ENCODE results near the gene LCN10. TPM values are rescaled to one million over a fixed set of nuclear protein-coding genes. Genes with fewer than 3 reads are reported as not detected.

The LCN10 gene
- total RNA-seq, 1 experiment from 2014 or later: not detected

DNA sequence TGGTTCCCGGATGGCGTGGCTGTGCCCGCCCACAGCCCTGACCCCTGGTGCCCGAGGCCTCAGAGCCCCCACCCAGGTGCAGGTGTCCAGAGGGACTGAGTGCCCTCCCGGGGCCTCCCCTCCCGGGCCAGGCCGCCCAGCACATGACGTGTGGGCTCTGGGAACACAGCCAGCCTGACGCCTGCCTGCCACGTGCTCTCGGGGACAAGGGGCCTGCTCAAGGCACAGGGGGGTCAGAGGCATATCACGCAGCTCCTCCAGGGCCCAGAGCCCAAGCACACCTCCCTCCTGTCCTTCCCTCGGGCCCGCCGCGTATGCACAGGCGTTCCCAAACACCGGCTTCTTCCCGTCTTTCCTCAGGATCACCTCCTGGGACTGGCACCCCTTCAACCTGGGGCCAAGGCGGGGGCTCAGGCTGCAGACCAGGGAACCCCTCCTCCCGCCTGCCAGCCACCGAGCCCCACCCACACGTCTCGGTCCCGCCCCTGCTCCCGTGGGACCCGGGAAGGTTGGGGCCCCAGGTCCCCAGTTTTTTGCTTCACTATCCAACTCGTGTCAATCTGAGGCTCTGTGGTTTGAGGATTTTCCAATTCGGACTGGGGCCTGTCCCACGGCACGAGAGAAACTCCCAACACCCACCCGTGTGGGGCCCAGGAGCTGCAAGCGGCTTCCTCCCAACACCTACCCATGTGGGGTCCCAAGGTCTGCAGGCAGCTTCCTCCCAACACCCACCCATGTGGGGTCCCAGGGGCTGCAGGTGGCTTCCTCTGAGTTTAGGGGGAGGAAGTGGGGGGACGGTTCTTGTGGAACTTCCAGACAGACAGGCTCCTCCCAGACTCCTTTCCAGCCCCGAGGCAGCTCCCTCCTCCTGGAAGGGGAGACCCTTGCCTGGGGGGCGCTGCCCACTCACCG is 1.5 kb downstream of the LCN10 start:
- no peak for ATAC-seq
- Histone ChIP-seq H3F3A (ENCODE audit: low read length, unreplicated experiment) (no peaks in the 10 kb centered on the region), H3K27me3 (ENCODE audit: low read length) (peaks cover 18% of the 10 kb centered on the region), H3K9me3 (ENCODE audit: low read length) (no peaks in the 10 kb centered on the region), H2AFZ (ENCODE audit: low read length) (no peak overlapping the region), H3K4me2 (ENCODE audit: low read length) (no peak overlapping the region), H3K4me1 (ENCODE audit: insufficient read depth, low read length) (no peaks in the 10 kb centered on the region), H3K9me2 (replicated peaks; ENCODE audit: low read length) (no peaks in the 10 kb centered on the region), H3K27ac (ENCODE audit: low read length) (no peak overlapping the region), H3K4me3 (ENCODE audit: low read length) (no peak overlapping the region), H3K36me3 (ENCODE audit: low read depth, low read length) (no peaks in the 10 kb centered on the region), H4K20me1 (ENCODE audit: low read length) (no peaks in the 10 kb centered on the region), H3K9ac (ENCODE audit: low read length) (no peak overlapping the region), H3K79me2 (ENCODE audit: low read length) (no peaks in the 10 kb centered on the region)
- CTCF ChIA-PET: no interaction called here
- no peak for DNase-seq
- POLR2A ChIA-PET (ENCODE audit: unreplicated experiment): no interaction called here
- TF ChIP-seq EZH2phosphoT487 (IDR thresholded peaks at IDR 0.05; ENCODE audit: borderline replicate concordance, low read length): no peak
- TF ChIP-seq EZH2 (IDR thresholded peaks at IDR 0.05; ENCODE audit: low read length, unreplicated experiment): no peak
- TF ChIP-seq, protein P1, sequence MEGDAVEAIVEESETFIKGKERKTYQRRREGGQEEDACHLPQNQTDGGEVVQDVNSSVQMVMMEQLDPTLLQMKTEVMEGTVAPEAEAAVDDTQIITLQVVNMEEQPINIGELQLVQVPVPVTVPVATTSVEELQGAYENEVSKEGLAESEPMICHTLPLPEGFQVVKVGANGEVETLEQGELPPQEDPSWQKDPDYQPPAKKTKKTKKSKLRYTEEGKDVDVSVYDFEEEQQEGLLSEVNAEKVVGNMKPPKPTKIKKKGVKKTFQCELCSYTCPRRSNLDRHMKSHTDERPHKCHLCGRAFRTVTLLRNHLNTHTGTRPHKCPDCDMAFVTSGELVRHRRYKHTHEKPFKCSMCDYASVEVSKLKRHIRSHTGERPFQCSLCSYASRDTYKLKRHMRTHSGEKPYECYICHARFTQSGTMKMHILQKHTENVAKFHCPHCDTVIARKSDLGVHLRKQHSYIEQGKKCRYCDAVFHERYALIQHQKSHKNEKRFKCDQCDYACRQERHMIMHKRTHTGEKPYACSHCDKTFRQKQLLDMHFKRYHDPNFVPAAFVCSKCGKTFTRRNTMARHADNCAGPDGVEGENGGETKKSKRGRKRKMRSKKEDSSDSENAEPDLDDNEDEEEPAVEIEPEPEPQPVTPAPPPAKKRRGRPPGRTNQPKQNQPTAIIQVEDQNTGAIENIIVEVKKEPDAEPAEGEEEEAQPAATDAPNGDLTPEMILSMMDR (conservative IDR thresholded peaks at IDR 0.05; ENCODE audit: low read depth, low read length): no peak
- intact Hi-C loops (cut with micrococcal nuclease): no loop called here
- BruUV-seq (replicated peaks): no TSS peak

DNA sequence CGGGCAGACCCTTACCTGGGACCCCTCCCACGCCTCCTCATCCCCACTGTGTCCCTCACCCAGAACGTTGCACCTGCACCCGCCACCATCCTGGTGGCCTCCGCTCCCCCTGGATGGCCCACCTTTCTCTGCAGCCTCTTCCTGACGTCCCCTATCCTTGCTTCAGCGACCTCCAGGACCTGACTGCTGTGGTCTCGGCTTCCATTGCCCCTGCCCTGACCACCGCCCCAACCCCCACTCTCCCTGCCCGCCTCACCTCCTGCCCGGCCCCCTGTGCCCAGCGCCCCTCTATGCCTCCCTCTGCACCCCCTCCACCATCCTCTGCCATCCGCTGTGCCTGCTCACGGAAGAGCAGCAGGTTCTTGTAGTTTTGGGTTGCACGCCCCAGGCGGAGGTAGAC is 2.2 kb downstream of the LCN10 start:
- ATAC-seq (no peak), DNase-seq (no peak)
- POLR2A ChIA-PET (ENCODE audit: unreplicated experiment): no interaction called here
- Histone ChIP-seq H3K79me2 (ENCODE audit: low read length) (no peaks in the 10 kb centered on the region), H4K20me1 (ENCODE audit: low read length) (no peaks in the 10 kb centered on the region), H3K9me3 (ENCODE audit: low read length) (no peaks in the 10 kb centered on the region), H3K27me3 (ENCODE audit: low read length) (peaks cover 18% of the 10 kb centered on the region), H3K9ac (ENCODE audit: low read length) (no peak overlapping the region), H3K4me1 (ENCODE audit: insufficient read depth, low read length) (no peaks in the 10 kb centered on the region), H2AFZ (ENCODE audit: low read length) (no peak overlapping the region), H3K4me3 (ENCODE audit: low read length) (no peak overlapping the region), H3F3A (ENCODE audit: low read length, unreplicated experiment) (no peaks in the 10 kb centered on the region), H3K36me3 (ENCODE audit: low read depth, low read length) (no peaks in the 10 kb centered on the region), H3K27ac (ENCODE audit: low read length) (no peak overlapping the region), H3K4me2 (ENCODE audit: low read length) (no peak overlapping the region), H3K9me2 (replicated peaks; ENCODE audit: low read length) (no peaks in the 10 kb centered on the region)
- BruUV-seq (replicated peaks): no TSS peak
- TF ChIP-seq EZH2phosphoT487 (IDR thresholded peaks at IDR 0.05; ENCODE audit: borderline replicate concordance, low read length) (no peak), EZH2 (IDR thresholded peaks at IDR 0.05; ENCODE audit: low read length, unreplicated experiment) (no peak)
- TF ChIP-seq, protein P1 (conservative IDR thresholded peaks at IDR 0.05; ENCODE audit: low read depth, low read length): no peak
- intact Hi-C loops (cut with micrococcal nuclease): no loop called here
- CTCF ChIA-PET: no interaction called here

DNA sequence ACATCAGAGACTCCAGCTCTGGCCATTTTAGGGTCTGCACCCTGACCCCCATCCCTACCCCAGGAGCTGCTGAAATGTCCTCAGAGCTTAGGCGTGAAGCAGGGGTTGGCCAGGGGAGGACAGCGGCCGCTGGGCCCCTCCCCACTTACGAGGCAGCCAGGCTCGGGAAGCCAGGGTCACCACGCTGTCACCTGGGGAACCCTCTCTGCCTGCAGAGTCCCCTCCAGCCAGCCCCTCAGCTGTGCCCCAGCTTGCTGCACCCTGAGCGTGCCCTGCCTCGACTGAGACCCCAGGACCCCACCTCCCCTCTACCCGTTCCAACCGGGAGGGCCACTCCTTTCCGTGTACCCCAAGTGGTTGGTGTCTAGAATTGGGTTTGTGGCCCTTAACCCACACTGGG is 2.7 kb downstream of the LCN10 start:
- DNase-seq (no peak), ATAC-seq (no peak)
- ChIA-PET CTCF (no interaction called here), POLR2A (ENCODE audit: unreplicated experiment) (no interaction called here)
- Histone ChIP-seq H3K36me3 (ENCODE audit: low read depth, low read length) (no peaks in the 10 kb centered on the region), H3K4me3 (ENCODE audit: low read length) (no peak overlapping the region), H3K4me1 (ENCODE audit: insufficient read depth, low read length) (no peaks in the 10 kb centered on the region), H3K27me3 (ENCODE audit: low read length) (peaks cover 18% of the 10 kb centered on the region), H3K27ac (ENCODE audit: low read length) (no peak overlapping the region), H3F3A (ENCODE audit: low read length, unreplicated experiment) (no peaks in the 10 kb centered on the region), H3K9me3 (ENCODE audit: low read length) (no peaks in the 10 kb centered on the region), H3K9ac (ENCODE audit: low read length) (no peak overlapping the region), H3K79me2 (ENCODE audit: low read length) (no peaks in the 10 kb centered on the region), H4K20me1 (ENCODE audit: low read length) (no peaks in the 10 kb centered on the region), H2AFZ (ENCODE audit: low read length) (no peak overlapping the region), H3K9me2 (replicated peaks; ENCODE audit: low read length) (no peaks in the 10 kb centered on the region), H3K4me2 (ENCODE audit: low read length) (no peak overlapping the region)
- TF ChIP-seq EZH2 (IDR thresholded peaks at IDR 0.05; ENCODE audit: low read length, unreplicated experiment): no peak
- TF ChIP-seq EZH2phosphoT487 (IDR thresholded peaks at IDR 0.05; ENCODE audit: borderline replicate concordance, low read length): no peak
- TF ChIP-seq, protein P1 (conservative IDR thresholded peaks at IDR 0.05; ENCODE audit: low read depth, low read length): no peak
- intact Hi-C loops (cut with micrococcal nuclease): no loop called here
- no TSS peak for BruUV-seq (replicated peaks)

Data from PC-3 (cell line).